NCI-H748 (cell line): ENCODE measurements around the gene MEOX2.
A peak's percentile ranks its signal among the peaks of the same experiment; 100 is the strongest.

Source experiments
- DNase-seq: peaks from one replicate; lab custom pipeline; 2025; ENCODE audit not compliant: unreplicated experiment; lab: John Stamatoyannopoulos, UW

MEOX2 gene

DNA sequence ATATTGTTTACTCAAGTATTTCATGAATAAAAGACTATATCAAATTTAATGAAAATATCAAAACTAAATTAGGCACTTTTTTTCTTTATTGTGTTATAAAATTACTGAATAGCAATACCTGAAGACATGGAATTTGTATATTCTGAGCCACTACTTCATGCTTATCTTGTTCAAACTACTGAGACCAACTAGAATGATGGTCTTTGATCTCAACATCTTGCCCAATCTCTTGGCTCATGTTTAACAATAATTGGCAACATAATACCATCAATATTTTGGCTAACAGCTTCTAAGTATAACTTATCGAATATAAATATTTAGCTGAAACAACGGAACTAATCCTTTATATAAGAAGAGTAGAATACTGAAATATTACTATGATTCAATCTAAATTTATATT lies 68.2 kb downstream of the MEOX2 start:
- no peak for DNase-seq

DNA sequence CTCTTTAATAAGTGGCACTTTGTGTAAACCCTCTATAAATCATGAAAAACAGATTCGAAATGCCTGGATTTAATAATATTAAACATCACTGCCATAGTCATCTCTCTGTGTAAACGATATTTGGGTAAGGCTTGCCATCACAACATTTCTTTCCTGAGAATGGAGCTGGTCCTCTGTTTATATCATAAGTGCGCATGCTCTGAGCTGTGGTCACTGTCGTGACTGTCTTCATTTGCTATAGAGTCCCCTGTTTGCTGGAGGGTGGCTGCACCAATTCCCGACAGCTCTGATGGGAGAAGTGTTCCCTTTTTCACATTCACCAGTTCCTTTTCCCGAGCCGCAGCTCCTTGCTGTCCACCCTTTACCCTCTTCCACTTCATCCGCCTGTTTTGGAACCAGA lies 74.3 kb downstream of the MEOX2 start:
- no peak for DNase-seq

DNA sequence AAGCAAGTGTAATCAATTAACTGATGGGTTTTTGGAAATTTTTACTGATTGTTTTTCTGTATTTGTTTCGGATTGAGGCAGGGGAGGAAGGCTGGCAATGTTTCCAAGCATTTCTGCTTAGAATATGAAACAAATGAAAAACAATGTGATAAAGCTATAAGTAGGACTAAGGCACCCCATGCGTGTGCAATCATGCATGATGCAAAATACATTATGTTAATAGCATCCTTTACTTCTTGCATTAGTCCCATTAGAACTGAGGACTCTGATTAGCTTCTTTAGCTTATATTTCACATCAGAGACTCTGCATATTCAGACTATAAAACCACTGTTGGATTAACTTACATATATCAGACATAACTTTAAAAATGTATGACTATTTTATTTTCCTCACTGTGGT lies 76.0 kb downstream of the MEOX2 start:
- no peak for DNase-seq

DNA sequence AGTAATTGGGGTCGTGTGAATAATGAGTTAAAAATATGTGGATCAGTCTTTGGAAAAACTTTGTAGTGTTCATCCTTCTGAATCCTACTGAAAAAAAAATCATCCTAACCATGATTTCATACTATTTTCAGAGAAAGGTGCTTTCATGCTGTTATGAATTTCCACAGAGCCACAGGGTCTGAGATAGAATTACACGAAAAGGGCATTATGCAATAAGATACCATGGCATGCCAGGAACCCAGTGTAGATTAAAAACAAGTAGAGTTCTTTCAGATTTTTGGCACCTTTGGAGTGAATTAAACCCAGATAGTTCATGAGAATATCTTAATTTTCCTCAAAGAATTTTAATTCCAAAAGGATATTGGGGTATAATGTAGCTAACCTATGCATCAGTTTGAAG lies 77.2 kb downstream of the MEOX2 start:
- no peak for DNase-seq

DNA sequence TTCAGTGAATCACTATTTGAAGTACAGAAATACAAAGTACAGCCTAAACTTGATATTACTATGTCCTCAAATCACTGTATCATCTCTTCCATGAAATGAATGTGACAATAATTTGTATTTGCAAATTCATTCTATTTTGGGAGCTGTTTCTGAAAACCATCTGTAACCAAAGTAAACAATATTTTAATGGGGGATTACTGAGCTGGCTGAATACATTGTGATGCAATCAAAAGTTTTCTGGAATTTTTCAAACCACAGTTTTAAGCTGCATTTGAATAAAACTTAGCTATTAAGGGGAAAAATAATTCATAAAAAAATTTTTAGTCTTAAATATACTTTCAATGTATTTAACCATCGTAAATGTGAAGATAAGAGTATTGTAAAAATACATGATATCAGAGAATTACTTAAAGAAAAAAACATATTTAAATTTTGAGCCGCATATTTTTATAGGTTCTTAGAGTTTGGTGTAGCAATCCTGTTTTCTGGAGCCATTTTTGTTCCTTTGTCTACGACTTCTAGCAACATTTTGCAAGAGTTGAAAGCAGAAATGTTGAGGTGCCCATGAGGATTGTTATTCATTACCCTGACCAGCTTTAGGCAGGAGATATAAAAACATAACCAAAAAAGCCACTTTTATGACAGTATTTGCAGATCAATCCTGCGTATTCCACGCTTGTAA lies 78.8 kb downstream of the MEOX2 start:
- no peak for DNase-seq

DNA sequence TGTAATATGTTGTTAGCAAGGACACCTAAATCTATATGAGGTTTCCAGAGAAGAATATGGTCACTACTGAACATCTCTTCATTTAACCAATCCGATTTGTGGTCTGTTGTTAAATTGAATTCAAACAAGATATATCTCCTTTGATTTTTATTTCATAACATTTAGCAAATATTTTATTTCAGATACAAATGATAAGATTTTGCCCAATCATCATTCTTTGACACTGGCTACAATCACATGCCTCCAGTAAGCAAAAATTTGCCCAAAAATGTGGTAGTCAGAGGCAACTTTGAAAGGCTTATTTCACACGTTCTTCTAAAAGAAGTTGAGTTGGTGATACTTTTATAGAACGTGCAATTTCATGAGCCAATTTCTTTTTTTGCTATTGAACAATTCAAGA lies 79.9 kb downstream of the MEOX2 start:
- no peak for DNase-seq

DNA sequence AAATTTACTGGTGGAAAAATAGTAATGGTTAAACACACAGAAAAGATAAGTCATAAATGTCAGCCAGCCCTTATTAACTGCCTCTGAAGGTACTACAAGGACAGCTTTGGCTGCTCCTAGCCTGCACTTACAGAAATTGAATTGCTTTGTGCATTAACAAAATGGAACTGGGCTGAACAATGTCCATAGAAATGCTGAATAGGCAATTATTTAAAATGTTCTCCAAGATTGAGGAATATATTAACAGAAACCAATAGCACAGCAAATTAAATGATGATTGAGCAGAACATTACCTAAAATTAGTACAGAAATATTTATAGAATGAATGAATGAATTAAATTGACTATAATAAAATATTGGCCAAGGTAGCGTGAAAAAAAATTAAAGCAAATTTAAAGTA lies 82.3 kb downstream of the MEOX2 start:
- no peak for DNase-seq

DNA sequence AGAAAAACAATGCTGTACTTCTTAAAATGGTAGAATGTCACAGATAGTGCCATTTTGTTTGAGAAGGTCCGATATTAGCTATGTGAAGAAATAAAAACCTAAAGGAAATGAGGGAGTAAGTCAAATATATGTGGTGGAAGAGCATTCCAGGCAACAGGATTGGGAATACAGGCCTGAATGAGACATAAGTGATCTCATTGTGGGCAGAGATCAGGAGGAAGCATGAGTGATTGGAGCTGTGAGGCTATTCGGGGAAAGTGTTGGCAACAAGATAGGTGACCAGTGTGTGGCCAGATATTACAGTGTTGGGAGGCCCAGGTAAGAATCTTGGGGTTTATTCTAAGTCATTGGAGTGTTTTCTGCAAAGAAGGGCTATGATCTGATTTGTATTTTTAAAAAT lies 83.4 kb downstream of the MEOX2 start:
- no peak for DNase-seq

DNA sequence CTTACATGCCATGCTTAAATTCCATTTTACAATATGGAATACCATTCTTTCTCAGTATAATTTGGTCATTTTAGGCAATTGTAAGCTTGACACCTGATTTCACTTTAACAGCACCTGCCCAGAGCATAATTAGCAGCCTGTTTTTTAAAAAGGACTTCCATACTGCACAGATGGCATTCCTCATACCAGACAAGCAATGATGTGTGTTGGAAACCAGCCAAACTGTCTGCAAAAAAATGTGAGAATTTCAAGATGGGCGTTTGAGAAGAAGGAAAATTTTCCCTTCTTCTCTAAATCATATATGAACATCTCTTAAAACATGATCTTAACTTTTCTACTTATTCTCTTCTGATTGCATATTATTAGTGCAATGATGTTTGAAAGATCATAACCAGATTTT lies 84.2 kb downstream of the MEOX2 start:
- DNase-seq = peak; percentile 80

DNA sequence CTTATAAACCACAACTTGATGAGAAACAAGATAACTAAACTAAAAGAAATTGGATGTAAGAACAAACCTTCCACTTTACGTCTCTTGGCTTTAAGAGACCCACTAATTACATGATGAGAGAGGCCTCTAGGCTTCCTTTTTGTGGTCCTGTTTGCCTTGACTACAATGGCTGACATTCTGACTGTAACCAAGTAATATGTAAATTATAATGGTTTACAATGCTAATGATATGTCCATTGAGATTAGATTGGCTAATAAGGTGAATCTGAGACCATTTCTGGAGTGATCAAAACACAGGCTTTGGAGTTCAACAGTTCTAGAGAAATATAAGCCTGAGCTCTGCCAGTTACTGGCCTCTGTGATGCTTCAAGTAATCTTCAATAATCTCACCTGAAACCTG lies 85.3 kb downstream of the MEOX2 start:
- DNase-seq = no peak

DNA sequence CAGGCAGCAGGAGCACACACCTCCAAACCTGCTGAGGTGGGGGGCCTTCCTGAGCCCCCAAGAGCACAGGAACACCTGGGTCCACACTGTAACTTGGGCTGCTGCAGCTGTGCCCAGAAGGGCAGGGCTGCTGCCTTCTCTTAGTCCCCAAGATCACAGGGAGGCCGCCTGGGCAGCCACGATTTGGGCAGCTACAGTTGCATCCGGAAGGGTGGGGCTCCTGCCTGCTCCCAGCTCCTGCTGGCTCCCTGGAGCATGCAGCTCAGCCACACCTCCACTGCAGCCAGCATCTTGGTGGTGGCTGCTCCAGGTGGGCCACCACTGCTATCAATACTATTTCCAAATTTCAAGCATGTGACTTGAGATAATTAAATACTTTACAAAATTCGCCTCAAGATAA lies 86.2 kb downstream of the MEOX2 start:
- no peak for DNase-seq

DNA sequence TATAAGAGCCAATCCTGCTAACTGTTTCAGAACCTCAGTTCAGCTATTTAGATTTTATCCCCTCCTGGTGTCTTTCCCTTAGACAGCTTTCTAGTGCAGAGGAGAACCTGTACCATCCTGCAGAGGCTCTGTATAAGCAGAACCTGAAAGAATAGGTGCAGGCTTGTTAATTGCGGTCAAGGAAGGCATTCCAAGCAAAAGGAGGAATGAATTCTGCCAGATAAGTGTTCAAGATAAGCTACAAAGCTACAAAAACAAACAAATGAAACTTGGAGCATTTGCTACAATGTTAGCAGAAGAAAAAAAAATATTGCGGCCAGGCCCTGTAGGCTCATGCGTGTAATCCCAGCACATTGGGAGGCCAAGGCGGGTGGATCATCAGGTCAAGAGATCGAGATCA lies 92.0 kb downstream of the MEOX2 start:
- DNase-seq = no peak

DNA sequence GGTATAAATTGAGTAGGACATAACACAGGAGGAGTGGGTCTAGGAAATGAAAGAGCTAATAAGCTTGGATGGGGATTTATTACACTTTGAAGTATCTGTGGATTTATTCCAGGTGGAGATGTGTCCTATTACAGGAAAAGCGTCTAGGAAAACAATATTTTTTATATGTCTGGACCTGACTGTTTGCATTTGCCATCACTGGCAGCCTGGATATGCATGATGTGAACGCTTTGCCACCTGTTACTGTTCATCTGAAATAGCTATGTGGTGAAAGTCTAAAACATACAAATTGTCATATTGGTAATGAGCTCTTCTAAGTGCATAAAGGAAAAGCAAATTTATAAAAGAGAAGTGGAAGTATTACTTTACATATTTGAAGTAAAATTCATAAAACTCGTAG lies 93.1 kb downstream of the MEOX2 start:
- DNase-seq = no peak

DNA sequence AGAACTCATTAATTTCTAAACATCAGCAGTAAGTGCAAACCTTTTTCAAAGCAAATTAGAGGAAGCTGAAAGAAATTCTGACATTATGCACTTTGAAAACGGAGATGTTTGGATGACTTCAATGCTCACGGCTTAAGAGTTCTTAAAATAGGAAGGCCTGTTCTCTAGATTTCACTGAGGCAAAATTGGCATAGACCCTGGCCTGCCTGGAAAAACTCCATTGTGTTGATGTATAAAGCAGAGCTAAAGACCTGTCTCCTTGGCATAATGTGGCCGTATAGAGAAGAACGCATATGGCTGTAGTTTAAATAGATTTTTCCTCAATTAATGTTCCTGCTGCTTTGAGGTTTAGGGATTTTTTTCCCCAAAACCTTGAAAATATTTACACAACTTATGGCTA lies 100.2 kb downstream of the MEOX2 start:
- DNase-seq = no peak

DNA sequence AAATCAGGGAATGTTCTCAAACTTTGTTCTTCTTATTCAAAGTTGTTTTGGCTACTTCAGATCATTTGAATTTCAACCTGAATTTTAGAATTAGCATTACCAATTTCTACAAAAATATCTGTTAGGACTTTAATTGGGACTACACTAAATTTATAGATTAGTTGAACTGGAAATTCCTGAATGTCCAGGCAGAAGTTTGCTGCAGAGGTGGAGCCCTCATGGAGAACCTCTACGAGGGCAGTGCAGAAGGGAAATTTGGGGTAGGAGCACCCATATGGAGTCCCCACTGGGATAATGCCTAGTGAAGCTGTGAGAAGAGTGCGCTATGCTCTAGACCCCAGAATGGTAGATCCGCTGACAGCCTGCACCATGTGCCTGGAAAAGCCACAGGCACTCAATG lies 101.9 kb downstream of the MEOX2 start:
- DNase-seq = peak; percentile 21

DNA sequence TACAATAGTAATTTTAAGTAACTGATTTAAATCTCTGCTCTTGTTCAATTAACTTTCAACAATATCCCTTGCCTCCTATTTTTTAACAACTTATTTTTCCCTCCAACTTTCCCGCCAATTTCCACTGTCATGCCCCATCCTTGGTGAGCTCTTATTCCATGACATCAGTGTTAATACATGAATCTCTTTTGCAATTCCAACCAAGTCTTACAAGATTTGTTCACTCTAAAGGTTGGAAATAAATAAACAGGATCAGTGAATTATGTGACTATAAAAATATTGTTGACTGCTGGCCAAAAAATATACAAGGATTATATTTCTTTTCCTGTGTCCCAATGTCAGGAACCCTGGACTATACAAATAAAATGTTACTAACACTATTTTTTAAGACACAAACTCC lies 103.7 kb downstream of the MEOX2 start:
- no peak for DNase-seq

DNA sequence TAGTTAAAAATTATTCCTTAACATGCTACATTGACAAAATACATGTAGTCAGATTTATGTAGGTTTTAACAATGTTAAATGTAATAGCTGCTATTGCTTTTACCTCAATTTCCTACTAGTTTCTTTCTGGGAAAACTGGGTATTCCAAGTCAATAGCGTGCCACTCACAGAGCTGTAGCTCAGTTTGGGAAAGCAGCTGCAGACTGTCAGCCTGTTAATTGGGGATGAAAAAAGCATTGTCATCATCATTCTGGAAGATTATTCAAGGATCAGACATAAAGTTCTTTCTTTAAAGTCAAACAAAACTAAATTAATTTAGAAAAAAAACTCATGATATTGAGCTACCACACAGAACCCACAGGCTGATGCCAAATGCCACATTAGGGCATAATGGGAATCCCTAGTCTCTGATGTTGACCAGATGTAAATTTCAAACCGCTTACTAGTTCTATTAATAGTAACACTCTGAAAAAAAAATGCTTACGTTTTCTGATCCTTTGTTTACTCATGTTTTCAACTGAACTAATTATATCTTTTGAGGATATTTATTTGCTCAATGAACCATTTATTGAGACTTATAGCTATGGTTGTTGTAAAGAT lies 105.0 kb downstream of the MEOX2 start:
- peak; percentile 62 for DNase-seq

DNA sequence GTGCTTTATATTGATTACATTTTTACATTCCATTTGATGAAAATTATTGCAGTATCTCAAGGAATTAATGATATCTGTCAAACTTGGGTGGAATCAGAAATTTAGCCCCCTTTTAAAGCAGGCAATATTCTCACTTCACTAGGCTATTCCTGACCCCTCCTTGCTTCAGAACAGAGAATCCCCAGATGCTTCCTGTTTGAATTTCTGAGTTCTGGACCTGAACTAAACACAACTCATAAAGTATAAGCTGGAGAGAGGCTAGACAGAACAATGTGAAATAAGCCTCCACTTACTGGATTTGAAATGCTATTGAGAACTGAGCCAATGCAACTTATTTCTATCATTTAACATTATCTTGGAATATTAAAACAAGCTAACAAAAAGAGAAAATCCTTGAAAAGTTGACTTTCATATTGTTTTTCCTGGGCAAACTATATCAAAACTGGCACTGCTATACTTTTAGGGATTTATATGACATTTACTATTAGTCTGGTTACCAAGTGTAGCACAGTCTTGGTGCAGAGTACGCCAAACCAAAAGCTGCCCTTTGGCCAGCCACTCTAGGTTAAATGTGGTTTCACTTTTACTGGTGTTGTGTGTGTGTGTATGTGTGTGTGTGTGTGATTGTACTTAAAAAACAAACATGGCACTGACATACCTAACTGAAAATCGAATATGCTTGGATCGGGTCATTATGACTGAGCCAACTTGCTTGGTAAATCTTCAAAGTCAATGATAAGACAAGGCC lies 105.7 kb downstream of the MEOX2 start:
- no peak for DNase-seq

DNA sequence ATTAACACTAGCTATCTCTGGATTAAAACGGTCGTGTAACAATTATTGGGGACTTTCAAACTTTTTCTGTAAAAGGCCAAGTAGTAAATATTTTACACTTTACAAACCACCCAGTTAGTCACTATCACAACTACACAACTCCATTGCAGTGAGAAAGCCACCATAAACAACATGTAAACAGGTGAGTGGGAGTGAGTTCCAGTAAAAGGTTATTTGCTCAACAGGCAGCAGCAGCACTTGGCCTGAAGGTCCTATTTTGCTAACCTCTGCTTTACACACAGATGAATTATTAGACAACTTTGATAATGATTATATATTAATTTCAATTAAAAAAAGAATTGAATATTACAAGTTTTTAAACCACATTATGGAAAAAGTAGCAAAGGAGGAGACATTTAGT lies 108.9 kb downstream of the MEOX2 start:
- DNase-seq = peak; percentile 40

DNA sequence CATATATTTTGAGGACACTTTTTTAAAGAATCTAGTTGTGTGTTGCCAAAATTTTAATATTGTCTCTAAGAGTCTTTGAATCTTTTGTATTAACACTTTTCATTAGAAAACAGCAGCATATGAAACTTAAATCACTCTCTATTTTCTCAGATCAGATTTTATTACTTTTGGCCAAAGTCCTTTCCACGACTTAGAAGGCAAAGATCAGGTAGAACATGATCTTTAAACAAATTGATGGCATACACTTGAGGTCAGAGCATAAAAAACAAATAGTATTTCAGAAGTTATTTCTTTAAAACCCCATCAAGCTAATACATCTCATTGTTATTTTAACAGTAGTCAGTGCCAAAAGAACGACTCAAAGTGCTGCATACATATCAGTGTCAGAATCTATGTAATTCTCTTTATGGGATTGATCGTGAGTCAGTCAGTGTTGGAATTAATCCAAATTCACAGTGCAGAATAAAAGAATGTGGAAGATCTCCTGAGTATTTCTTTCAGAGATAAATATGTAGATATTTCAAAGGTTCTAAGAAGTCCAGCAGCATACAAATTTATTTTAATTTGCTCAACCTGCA lies 115.1 kb downstream of the MEOX2 start:
- DNase-seq = no peak

DNA sequence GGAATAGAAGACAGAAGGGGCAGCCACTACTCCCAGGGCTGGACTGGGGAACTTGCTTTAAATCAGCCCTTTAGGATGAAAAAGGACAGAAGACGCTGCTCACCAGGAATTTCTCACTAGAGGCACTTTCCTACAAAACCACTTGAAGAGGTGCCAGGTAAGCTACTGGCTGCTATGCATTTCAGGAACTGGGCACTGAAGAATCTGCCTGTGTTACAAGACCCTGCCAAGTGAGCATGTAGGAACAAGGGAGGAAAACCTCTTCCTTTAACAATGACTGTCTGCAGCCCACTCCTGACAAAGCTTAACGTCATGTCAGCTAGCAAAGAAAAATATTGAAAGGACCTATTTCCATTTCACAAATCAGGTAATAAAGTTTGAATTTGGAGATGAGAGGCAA lies 118.8 kb downstream of the MEOX2 start:
- no peak for DNase-seq

DNA sequence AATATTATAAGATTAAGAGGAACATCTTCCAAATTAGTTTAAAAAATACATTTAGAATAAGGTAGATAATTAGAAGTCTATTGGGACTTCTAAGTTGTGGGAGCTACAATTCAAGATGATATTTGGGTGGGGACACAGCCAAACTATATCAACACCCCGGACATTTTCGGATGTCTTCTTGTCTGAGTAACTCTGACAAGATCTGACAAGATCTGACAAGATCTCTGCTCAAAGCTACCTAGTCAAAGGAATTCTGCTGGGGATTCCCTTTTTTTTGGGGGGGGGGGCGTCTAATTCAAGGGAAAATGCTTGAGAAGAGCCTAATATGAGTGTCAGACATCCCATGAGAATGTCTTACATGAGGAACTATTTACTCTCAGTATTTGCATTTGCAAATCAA lies 119.4 kb downstream of the MEOX2 start:
- DNase-seq = no peak
